ENCODE data around the gene OR52J3.

GRCh38 chr11:5081405-5081804, 35.1 kb downstream of the OR52J3 start:
- TF ChIP-seq EZH2phosphoT487 (IDR thresholded peaks at IDR 0.05; ENCODE audit: insufficient read depth, low read depth) (no peak), EZH2 (IDR thresholded peaks at IDR 0.05; ENCODE audit: insufficient read depth, poor library complexity, severe bottlenecking) (no peak)
